HG02798 (cell line): Measurements from ENCODE around the gene CA11.
"Not testable (repeated sequence)": the region's sequence is repeated elsewhere in the genome, so short reads cannot be mapped to it uniquely, and the experiment has no call there.

Experiments
- ATAC-seq: cut with Tn5 transposase; IDR thresholded peaks from one replicate; pipeline ENCODE4 v1.9.1; 2021; ENCODE audit warnings: mild to moderate bottlenecking; ENCODE audit not compliant: unreplicated experiment, poor library complexity

The CA11 gene

DNA sequence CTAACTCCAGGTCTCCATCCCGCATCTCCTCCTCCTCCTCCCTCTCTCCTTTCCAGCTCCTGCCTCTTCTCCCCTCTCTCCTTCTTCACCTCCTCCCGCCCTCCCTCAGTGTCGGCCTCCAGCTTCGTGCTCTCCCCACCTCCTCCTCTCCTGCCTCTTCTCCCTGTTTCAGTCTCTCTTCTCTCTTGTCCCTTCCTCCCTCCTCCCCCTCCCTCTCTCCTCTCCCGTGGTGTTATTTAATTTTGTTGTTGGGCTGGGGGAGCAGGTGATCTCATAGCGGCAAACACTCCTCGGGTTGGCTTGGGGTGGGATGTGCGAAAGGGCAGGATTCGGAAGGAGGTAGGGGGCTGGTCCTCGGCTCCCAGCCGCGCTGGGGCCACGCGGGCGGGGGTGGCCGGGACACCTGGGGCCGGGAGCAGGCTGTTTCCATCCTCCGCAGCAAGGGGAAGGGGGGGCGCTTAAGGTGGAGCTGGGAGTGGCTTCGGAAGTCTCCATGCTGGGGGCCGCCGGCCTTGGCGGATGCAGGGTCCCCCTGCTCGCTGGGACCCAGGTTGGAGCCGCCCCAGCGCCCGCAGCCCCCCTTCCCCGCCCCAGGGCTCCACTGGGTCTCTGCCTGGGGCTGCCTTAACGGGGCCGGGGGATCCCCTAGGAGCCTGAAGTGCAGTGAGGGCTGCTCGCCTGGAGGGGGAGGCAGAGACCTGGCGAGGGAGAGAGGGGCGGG, at the start of gene CA11:
CA11 (minus strand) TSS at position 187 of the 721 bp plus-strand sequence. CDS start 555 bp downstream, outside the sequence.
- ATAC-seq: peak; percentile 88

DNA sequence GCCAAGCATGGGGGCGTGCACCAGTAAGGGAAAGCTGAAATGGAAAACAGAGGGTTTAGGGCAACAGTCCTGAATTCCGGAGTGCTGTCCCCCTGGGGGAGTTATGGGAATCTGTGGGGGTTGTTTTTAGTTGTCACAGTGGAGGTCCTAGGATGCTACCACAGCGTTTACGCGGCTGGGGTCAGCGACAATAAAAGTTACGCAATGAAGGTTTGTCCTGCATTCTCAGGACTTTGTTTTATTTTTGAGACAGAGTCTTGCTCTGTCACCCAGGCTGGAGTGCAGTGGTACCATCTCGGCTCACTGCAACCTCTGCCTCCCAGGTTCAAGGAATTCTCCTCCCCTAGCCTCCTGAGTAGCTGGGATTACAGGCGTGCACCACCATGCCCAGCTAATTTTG, 47.6 kb upstream of the CA11 start:
- ATAC-seq: not testable (repeated sequence)

DNA sequence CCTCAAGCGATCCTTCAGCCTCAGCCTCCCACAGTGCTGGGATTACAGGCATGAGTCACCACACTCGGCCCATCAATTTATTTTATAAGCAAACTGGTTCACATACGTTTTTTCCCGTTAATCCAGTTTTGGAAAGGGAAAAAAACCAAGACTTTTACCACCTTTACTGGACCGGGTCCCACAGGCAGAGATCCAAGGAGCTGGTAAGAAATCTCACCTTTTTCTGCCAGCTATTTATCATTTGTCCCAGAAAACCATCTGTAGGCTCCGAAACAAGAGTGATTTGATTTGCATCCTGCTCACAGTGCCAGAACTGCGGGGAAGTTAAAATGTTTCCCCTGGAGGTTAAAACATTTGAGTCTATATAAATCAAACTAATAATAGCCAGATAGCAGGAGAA, 43.5 kb upstream of the CA11 start:
- no peak for ATAC-seq

DNA sequence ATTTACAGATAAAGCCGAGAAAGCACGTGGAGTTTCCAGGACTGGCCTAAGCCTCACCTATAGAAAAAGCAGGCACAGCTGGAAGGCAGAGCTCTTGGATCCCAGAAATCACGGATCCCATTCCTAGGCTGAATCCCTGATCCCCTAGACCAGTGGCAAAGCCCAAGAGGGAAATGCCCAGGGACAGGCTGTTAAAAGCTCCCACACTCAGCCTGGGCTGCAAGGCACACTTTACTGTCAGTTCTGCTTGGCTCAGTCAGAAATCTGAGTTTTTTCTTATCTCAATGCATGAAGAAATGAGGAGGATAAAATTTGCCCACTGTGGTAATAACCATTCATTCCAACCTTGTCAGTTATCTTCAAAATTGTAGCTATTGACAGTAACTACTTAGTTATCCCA, 41.8 kb upstream of the CA11 start:
- ATAC-seq: no peak

GRCh38 chr19:48686637-48687036, 40.6 kb upstream of the CA11 start:
- not testable (repeated sequence) for ATAC-seq

- ATAC-seq: no peak
These were observed 40.1 kb upstream of the CA11 start for GRCh38 chr19:48686088-48686487.

DNA sequence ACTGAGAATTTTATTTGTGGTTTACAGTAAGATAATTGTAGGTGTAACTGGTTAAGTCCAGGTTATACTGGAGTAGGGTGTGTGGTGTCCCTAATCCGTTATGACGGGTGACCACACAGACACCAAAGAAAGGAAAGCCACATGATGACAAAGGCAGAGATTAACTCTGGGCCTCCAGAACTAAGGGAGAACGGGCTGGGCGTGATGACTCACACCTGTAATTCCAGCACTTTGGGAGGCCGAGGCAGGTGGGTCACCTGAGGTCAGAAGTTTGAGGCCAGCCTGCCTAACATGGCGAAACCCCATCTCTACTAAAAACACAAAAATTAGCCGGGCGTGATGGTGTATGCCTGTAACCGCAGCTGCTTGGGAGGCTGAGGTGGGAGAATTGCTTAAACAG, 39.6 kb upstream of the CA11 start:
- no peak for ATAC-seq

- ATAC-seq: no peak
These were observed 37.4 kb upstream of the CA11 start for GRCh38 chr19:48683349-48683748.

DNA sequence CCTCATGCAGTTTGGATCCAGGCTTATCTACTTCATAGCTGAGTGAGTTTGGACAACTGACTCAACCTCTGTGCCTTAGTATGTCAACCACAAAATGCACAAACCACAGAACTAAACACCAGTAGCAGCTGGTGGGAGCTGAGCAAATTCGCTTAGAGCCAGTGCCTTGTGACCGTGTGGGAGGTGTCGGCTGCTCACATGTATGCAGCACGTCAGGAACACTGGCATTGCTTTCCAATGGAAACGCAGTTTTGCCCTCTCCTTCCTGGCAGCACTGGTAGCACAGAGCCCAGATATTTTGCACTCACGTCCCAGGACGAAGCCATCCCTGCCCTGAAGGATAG, 35.1 kb upstream of the CA11 start:
- ATAC-seq: no peak

DNA sequence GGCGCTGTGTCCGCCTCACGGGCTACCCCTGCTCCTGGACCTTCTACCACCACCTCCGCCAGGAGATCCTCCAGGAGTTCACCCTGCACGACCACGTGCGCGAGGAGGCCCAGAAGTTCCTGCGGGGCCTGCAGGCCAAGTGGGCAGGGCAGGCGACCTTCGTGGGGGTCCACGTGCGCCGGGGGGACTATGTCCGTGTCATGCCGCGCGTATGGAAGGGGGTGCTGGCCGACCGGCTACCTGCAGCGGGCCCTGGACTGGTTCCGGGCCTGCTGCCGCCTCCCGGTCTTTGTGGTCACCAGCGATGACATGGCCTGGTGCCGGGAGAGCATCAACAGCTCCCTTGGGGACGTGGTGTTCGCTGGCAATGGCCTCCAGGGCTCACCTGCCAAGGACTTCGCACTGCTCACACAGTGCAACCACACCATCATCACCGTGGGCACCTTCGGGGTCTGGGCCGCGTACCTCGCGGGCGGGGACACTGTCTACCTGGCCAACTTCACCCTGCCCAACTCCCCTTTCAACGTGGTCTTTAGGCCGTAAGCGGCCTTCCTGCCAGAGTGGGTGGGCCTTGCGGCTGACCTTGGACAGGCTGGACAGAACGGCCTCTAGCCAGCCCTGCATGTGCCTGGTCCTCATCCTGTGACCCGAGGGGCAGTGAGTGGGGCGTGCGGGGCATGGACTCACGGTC, 34.6 kb upstream of the CA11 start:
- ATAC-seq: no peak

GRCh38 chr19:48680006-48680405, 34.0 kb upstream of the CA11 start:
- not testable (repeated sequence) for ATAC-seq

DNA sequence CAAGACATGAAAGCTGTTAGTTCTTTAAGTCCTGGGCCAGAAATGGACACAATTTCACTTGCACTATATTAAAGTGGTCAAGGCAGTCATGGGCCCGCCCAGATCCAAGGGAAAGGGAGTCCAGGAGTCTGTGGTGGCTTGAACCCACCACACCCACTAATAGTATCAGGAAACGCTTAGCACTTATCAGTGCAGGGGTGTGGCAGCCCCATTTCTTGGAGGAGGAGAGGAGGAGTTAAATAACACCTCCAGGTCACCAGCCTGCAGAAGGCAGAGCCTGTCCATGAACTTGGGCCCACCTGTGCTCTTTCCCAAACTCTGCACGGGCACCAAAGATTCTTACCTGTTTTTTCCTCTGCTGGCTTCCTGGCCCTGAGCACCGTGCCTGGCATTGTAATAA, 32.2 kb upstream of the CA11 start:
- no peak for ATAC-seq

DNA sequence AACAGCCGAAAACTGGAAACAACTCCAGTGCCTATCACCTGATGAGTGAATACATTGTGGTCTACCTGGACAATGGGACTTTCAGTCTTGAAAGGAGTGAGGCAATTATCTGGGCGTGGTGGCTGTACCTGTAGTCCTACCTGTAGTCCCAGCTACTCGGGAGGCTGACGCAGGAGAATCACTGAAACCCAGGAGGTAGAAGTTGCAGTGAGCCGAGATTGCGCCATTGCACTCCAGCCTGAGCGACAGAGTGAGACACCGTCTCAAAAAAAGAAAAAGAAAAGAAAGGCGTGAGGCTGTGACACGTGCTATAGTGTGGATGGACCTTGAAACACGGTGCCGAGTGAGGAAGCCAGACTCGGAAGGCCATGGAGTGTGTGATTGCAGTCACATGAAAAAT, 30.9 kb upstream of the CA11 start:
- ATAC-seq: no peak

DNA sequence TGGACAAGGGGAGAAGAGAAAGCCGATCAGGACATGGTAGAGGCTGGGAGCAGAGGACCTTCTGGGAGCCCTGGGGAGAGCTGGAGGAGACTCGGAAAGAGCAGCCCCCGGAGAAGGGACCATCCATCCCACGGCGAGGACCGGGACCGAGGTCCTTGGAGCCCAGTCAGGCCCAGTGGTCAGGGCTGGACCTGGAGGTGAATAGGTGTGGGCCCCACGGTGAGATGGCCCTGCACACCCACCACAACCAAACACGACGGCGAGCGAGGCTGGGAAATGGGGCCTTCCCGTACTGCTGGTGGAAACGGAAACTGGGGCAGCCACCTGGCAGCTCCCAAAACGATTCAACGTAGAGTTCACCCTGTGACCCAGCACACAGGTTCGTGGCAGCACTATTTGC, 30.5 kb upstream of the CA11 start:
- ATAC-seq: no peak

GRCh38 chr19:48674921-48675824, 29.2 kb upstream of the CA11 start:
- no peak for ATAC-seq

DNA sequence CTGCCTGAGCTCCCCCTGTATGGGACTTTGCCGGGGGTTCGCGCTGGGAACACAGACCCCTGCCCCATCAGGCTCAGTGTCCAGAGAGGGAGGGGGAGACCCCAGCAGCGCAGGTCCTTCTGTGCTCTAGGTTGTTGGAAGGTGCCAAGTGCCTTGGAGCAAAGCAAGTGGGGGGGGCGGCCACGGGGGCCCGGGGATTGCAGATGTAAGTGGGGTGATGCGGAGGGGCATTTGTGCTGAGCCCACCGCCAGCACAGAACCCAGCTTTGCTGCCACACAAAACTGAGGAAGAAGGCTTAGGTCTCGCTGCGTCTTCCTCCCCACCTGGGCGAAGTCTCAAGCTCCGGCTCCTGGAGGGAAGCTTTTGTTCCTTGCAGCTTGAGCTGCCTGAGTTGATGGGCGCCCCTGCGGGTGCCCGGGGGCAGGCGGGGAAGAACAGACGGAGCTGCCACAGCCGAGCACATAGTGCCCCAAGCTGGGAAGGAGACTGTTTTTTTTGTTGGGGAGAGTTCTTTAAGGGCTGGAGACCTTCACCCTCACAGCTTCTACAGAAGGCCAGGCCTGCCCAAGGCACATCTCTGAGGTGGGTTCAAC, 28.3 kb upstream of the CA11 start:
- no peak for ATAC-seq

DNA sequence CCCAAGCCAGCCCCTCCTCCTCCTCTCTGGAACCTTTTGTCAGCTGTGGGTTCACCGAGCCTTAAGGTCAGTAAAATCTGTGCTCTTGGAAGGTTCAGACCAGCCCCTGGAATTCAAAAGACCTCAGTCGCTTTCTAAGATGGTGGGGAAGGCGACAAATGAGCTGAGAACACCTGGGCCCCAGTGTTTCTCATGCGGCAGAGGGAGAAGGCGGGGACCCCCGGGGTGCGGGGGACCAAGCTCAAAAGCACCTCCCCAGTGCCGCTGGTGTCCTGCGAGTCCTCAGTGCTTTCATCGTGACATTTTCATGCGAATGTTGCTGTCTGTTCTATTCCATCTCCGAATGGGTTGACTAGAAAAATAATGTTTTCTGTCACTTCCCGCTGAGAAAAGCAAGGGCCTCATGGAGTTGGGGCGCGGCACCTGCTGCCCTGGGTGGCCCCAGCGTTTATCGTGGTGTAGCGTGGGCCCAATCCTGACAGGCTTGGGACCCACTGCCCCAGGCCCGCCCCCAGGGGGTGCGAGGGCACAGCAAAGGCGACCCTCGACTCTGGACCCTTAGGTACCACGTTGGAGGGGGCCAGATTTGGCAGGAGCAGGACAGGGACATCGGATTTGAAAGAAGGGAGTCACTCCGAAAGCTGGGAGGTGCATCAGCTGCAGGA, 27.6 kb upstream of the CA11 start:
- ATAC-seq: no peak

DNA sequence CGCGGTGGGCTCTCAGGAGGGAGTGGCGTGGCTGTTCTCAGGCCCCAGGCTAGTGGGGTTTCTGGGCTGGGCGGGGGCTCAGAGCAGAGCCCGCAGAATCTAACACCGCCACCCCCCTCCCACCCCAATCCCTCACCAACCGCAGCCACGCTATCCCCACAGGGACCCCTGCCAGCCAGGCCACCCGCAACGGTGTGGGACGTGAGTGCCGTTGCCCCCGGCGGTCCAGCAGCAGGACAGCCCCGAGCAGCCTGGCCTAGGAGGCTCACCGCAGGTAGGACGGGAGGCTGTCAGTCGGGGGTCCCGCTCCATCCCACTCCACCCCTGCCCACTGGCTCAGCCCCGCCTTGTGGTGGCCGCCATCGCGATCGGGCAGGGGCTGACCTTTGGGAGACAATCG, 27.0 kb upstream of the CA11 start, which contains the start of gene NTN5:
NTN5 (minus strand) TSS at position 24 of the 400 bp plus-strand sequence. CDS start 2,031 bp downstream, outside the sequence.
- ATAC-seq: no peak

DNA sequence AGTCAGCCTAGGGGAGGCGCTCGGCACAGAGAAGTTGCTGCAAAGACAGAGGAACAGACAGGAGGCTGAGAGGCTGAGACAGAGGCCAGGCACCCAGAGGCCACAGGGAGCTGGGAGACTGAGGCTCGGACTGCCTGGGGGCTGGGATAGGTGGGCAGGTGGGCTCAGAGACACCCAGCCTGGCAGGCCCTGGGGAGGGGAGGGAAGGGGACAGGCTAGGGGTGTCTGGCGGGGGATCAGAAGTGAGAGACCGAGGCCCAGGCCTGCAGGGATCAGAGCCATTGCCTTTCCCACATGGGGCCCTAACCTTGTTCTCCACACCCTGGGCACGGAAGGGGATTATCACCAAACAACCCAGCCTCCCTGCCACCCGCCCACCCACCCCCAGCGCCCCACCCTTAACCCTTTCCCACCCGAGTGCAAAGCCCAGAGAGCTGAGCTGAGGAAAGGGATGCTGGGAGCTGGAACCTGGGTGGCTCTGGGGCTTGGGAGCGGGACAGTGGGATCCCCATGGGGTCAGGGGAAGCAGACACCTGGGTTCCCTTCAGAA, 25.5 kb upstream of the CA11 start:
- no peak for ATAC-seq
